ENCODE results near the gene ABCA7.

DNA sequence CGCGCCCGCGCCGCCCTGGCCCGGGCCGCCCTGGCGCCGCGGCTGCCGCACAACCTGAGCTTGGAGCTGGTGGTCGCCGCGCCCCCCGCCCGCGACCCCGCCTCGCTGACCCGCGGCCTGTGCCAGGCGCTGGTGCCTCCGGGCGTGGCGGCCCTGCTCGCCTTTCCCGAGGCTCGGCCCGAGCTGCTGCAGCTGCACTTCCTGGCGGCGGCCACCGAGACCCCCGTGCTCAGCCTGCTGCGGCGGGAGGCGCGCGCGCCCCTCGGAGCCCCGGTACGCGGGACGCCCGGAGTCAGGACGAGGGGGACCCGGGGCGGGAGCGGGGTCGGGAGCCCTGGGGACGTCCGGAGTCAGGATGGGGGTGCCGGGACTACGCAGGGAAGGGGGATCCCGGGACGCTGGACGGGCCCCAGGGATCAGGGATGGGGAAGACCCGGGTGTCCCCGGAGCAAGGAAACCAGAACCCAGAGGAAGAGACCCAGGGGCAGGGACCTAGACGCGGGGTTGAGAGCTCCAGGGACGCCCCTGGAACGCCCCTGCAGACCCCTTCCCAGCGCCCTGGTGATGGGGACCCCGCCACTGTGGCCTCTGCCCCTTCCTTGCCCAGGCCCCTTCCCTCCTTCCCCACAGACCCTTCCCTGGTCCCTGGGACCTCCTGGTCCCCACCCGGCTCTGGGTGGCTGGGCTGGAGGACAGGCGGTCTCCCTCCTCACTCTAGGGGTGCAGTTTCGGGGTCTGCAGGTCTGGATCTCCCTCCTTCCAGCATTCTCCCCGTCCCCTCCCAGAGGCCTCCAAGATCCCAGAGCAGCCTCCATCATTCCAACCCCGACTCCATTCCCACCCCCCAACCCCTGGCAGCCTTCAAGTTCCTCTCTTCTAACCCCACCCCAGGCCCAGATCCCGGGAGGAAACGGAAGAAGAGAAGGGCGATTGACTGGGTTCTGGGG lies 39.0 kb upstream of the ABCA7 start:
- no peak for TF ChIP-seq EP300 (IDR thresholded peaks at IDR 0.05)
- no peak for TF ChIP-seq CTCF (IDR thresholded peaks at IDR 0.05)

Measured in esophagus muscularis mucosa (tissue), 3 donors.